Trophoblast cell (in vitro differentiated cells and primary cell): ENCODE measurements around the gene MIEF2.

Experiments
- DNase-seq, 2 donors: peaks; one replicate each; pipeline ENCODE4 v3.0.0-alpha.2; 2016
- H2AFZ ChIP-seq: 2 replicates; pipeline ENCODE4 v1.6.1; 2013; ENCODE audit warnings: low read length, moderate library complexity, mild to moderate bottlenecking; ENCODE audit not compliant: insufficient read depth, poor library complexity
- H2AK5ac ChIP-seq: 2 replicates; pipeline ENCODE4 v1.6.1; 2013; ENCODE audit warnings: mild to moderate bottlenecking, low read length
- H2BK120ac ChIP-seq: 2 replicates; pipeline ENCODE4 v1.6.1; 2013; ENCODE audit warnings: low read length, mild to moderate bottlenecking, moderate library complexity; ENCODE audit not compliant: insufficient read depth, poor library complexity
- H2BK12ac ChIP-seq: 2 replicates; pipeline ENCODE4 v1.6.1; 2013; ENCODE audit warnings: mild to moderate bottlenecking, low read length, moderate library complexity
- H2BK5ac ChIP-seq: 2 replicates; pipeline ENCODE4 v1.6.1; 2013; ENCODE audit warnings: low read length, low read depth, moderate library complexity, mild to moderate bottlenecking; ENCODE audit not compliant: poor library complexity
- H3K14ac ChIP-seq: 2 replicates; pipeline ENCODE4 v1.6.1; 2013; ENCODE audit warnings: mild to moderate bottlenecking, low read length
- H3K18ac ChIP-seq: 2 replicates; pipeline ENCODE4 v1.6.1; 2013; ENCODE audit warnings: mild to moderate bottlenecking, low read length
- H3K23ac ChIP-seq: 2 replicates; pipeline ENCODE4 v1.6.1; 2013; ENCODE audit warnings: low read length
- H3K27ac ChIP-seq: 2 replicates; pipeline ENCODE4 v1.5.1; 2013; ENCODE audit warnings: low read depth, mild to moderate bottlenecking, inconsistent platforms, low read length, moderate library complexity
- H3K27me3 ChIP-seq: 2 replicates; pipeline ENCODE4 v1.6.1; 2013; ENCODE audit warnings: inconsistent platforms, mild to moderate bottlenecking, low read length, moderate library complexity; ENCODE audit not compliant: insufficient read depth
- H3K36me3 ChIP-seq, 2 experiments: 1 replicate in 1 of 2; 2 replicates in 1 of 2; pipeline ENCODE4 v1.6.1; 2013; ENCODE audit warnings: low read length in 2 of 2, mild to moderate bottlenecking in 2 of 2, moderate library complexity in 1 of 2; ENCODE audit not compliant: insufficient read depth in 2 of 2, control insufficient read depth in 1 of 2
- H3K4ac ChIP-seq: 2 replicates; pipeline ENCODE4 v1.6.1; 2013; ENCODE audit warnings: low read depth, mild to moderate bottlenecking, low read length, moderate library complexity
- H3K4me1 ChIP-seq, 2 experiments: 1 replicate in 1 of 2; 2 replicates in 1 of 2; pipeline ENCODE4 v1.6.1; 2013; ENCODE audit warnings: low read length in 2 of 2, mild to moderate bottlenecking in 2 of 2, moderate library complexity in 1 of 2; ENCODE audit not compliant: insufficient read depth in 2 of 2, control insufficient read depth in 1 of 2
- H3K4me2 ChIP-seq: 2 replicates; pipeline ENCODE4 v1.6.1; 2013; ENCODE audit warnings: inconsistent platforms, mild to moderate bottlenecking, low read length, moderate library complexity
- H3K4me3 ChIP-seq: 2 replicates; pipeline ENCODE4 v1.5.1; 2013; ENCODE audit warnings: mild to moderate bottlenecking, low read depth, low read length, inconsistent platforms
- H3K79me1 ChIP-seq: one replicate; pipeline ENCODE4 v1.6.1; 2013; ENCODE audit warnings: low read length
- H3K79me2 ChIP-seq: 2 replicates; pipeline ENCODE4 v1.6.1; 2013; ENCODE audit warnings: low read length, mild to moderate bottlenecking; ENCODE audit not compliant: control insufficient read depth, insufficient read depth, poor library complexity
- H3K9ac ChIP-seq: 2 replicates; pipeline ENCODE4 v1.6.1; 2013; ENCODE audit warnings: mild to moderate bottlenecking, low read length
- H3K9me3 ChIP-seq: 2 replicates; pipeline ENCODE4 v1.6.1; 2013; ENCODE audit warnings: low read depth, mild to moderate bottlenecking, control low read depth, inconsistent platforms, low read length; ENCODE audit not compliant: insufficient read depth
- H4K12ac ChIP-seq: 2 replicates; pipeline ENCODE4 v1.6.1; 2013; ENCODE audit warnings: low read depth, mild to moderate bottlenecking, low read length, moderate library complexity
- H4K8ac ChIP-seq: 2 replicates; pipeline ENCODE4 v1.6.1; 2013; ENCODE audit warnings: low read depth, mild to moderate bottlenecking, low read length, moderate library complexity
- H4K91ac ChIP-seq: one replicate; pipeline ENCODE4 v1.6.1; 2013; ENCODE audit warnings: low read depth, mild to moderate bottlenecking, low read length, moderate library complexity
- WGBS: extraction: QIAGEN DNeasy Blood & Tissue Kit; methylation state at CpG from one replicate; pipeline ENCODE4 v1.1.7; 2013; ENCODE audit warnings: missing lambda C conversion rate; ENCODE audit not compliant: insufficient read length, insufficient coverage; ENCODE audit errors: extremely low coverage; 5-methylcytosine and 5-hydroxymethylcytosine counted together

MIEF2 gene

GRCh38 chr17:18257982-18258355 lies 2.5 kb upstream of the MIEF2 start:
- peaks cover 36 to 41% of the 10 kb centered on the region in 2 experiments for H3K36me3 ChIP-seq
- peak overlapping the region; percentile 59 for H2BK120ac ChIP-seq
- peak overlapping the region; percentile 84 for H3K4ac ChIP-seq
- H3K27me3 ChIP-seq = no peaks in the 10 kb centered on the region
- peak overlapping the region; percentile 58 for H4K8ac ChIP-seq
- no peaks in the 10 kb centered on the region for H3K9me3 ChIP-seq
- no peak overlapping the region for H2BK12ac ChIP-seq
- H2BK5ac ChIP-seq = peak overlapping the region; percentile 82
- peak overlapping the region; percentile 46 for H2AFZ ChIP-seq
- peak overlapping the region; percentile 93 for H3K14ac ChIP-seq
- DNase-seq = peak; percentile 81 to 86
- H3K4me3 ChIP-seq = peak overlapping the region; percentile 92
- H3K23ac ChIP-seq = no peak overlapping the region
- H3K79me1 ChIP-seq = peaks cover 16% of the 10 kb centered on the region
- peak overlapping the region; percentile 65 for H3K27ac ChIP-seq
- H3K18ac ChIP-seq = peak overlapping the region; percentile 95
- H3K4me1 ChIP-seq = peaks cover 30 to 31% of the 10 kb centered on the region in 2 experiments
- H2AK5ac ChIP-seq = peak overlapping the region; percentile 42
- WGBS = no CpG with 5 or more reads among the region's 16 CpGs
- H3K9ac ChIP-seq = peak overlapping the region; percentile 88
- H4K12ac ChIP-seq = peak overlapping the region; percentile 76
- H4K91ac ChIP-seq = peak overlapping the region; percentile 93
- H3K79me2 ChIP-seq = peaks cover 19% of the 10 kb centered on the region
- peak overlapping the region; percentile 80 for H3K4me2 ChIP-seq

- H3K4me3 ChIP-seq = peak within 1 kb of the TSS; percentile 92
- H2BK12ac ChIP-seq = no peak within 1 kb of the TSS
- H2AFZ ChIP-seq = peak within 1 kb of the TSS; percentile 85
- peak within 1 kb of the TSS; percentile 95 for H3K18ac ChIP-seq
- H2AK5ac ChIP-seq = peak within 1 kb of the TSS; percentile 42
- DNase-seq = peak; percentile 80 to 81
- H3K4me2 ChIP-seq = peak within 1 kb of the TSS; percentile 80
- no peak within 1 kb of the TSS for H3K23ac ChIP-seq
- peaks cover 30 to 31% of the 10 kb centered on the region in 2 experiments for H3K4me1 ChIP-seq
- peak within 1 kb of the TSS; percentile 93 for H3K14ac ChIP-seq
- WGBS = no CpG with 5 or more reads among the region's 71 CpGs
- peak within 1 kb of the TSS; percentile 87 for H4K8ac ChIP-seq
- H3K27ac ChIP-seq = peak within 1 kb of the TSS; percentile 65
- no peaks in the 10 kb centered on the region for H3K27me3 ChIP-seq
- H3K79me2 ChIP-seq = peaks cover 19% of the 10 kb centered on the region
- H3K79me1 ChIP-seq = peaks cover 16% of the 10 kb centered on the region
- H3K36me3 ChIP-seq = peaks cover 36 to 41% of the 10 kb centered on the region in 2 experiments
- peak within 1 kb of the TSS; percentile 93 for H4K91ac ChIP-seq
- peak within 1 kb of the TSS; percentile 88 for H3K9ac ChIP-seq
- no peaks in the 10 kb centered on the region for H3K9me3 ChIP-seq
- peak within 1 kb of the TSS; percentile 84 for H3K4ac ChIP-seq
- peak within 1 kb of the TSS; percentile 59 for H2BK120ac ChIP-seq
- peak within 1 kb of the TSS; percentile 76 for H4K12ac ChIP-seq
- peak within 1 kb of the TSS; percentile 82 for H2BK5ac ChIP-seq
Measured at GRCh38 chr17:18258356-18259038, 2.0 kb upstream of the MIEF2 start, which contains the start of gene FLII. TSS of gene FLII (minus strand) at chr17:18258738. CDS start at chr17:18258690, 48 bp downstream.

- peak overlapping the region; percentile 23 for H3K18ac ChIP-seq
- H2BK12ac ChIP-seq = peak overlapping the region; percentile 51
- peaks cover 16% of the 10 kb centered on the region for H3K79me1 ChIP-seq
- no peaks in the 10 kb centered on the region for H3K27me3 ChIP-seq
- no peak overlapping the region for H3K23ac ChIP-seq
- H3K79me2 ChIP-seq = peaks cover 19% of the 10 kb centered on the region
- H4K8ac ChIP-seq = peak overlapping the region; percentile 34
- no peaks in the 10 kb centered on the region for H3K9me3 ChIP-seq
- H3K9ac ChIP-seq = no peak overlapping the region
- no peak overlapping the region for H3K14ac ChIP-seq
- H2BK5ac ChIP-seq = peak overlapping the region; percentile 11
- peak overlapping the region; percentile 66 for H3K4me2 ChIP-seq
- H2AK5ac ChIP-seq = peak overlapping the region; percentile 40
- H3K4me1 ChIP-seq = peaks cover 30 to 31% of the 10 kb centered on the region in 2 experiments
- WGBS = no CpG with 5 or more reads among the region's 22 CpGs
- H2BK120ac ChIP-seq = peak overlapping the region; percentile 46
- H3K27ac ChIP-seq = peak overlapping the region; percentile 38
- no peak overlapping the region for H3K4ac ChIP-seq
- H3K36me3 ChIP-seq = peaks cover 36 to 41% of the 10 kb centered on the region in 2 experiments
- peak overlapping the region; percentile 45 for H4K91ac ChIP-seq
- DNase-seq = peak; percentile 95
- no peak overlapping the region for H4K12ac ChIP-seq
- peak overlapping the region; percentile 81 for H2AFZ ChIP-seq
- no peak overlapping the region for H3K4me3 ChIP-seq
Measured at GRCh38 chr17:18259621-18260331, 686 bp upstream of the MIEF2 start.

DNA sequence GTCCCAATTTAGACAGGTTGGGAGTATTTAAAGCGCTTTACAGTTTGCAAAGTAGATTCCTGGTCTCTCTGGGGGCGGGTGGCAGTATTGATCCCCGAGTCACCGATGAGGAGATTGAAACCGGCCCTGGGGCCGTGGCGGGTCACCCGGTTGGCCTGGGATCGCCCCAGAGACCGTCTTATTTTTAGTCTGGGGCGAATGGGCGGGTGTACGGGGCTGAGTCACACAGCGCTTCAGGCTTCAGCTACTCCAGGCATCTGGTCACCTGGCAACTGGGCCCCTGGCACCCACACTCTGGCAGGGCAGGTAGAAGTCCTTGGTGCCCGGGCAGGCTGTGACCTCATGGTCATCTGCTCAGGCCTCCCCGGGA lies 669 bp downstream of the MIEF2 start:
- Histone ChIP-seq H3K9ac (peak overlapping the region; percentile 81), H2BK5ac (peak overlapping the region; percentile 63), H3K4me2 (peak overlapping the region; percentile 77), H3K4me3 (peak overlapping the region; percentile 94), H2AK5ac (peak overlapping the region; percentile 27), H3K23ac (no peak overlapping the region), H4K12ac (peak overlapping the region; percentile 9), H3K4ac (peak overlapping the region; percentile 37), H2BK120ac (peak overlapping the region; percentile 67), H3K36me3 (peaks cover 32 to 37% of the 10 kb centered on the region in 2 experiments), H4K8ac (peak overlapping the region; percentile 92), H3K14ac (peak overlapping the region; percentile 85), H3K4me1 (peaks cover 30 to 31% of the 10 kb centered on the region in 2 experiments), H2AFZ (peak overlapping the region; percentile 24), H3K79me2 (peaks cover 19% of the 10 kb centered on the region), H2BK12ac (no peak overlapping the region), H3K27ac (peak overlapping the region; percentile 95), H3K27me3 (no peaks in the 10 kb centered on the region), H3K9me3 (no peaks in the 10 kb centered on the region), H3K18ac (peak overlapping the region; percentile 69), H4K91ac (peak overlapping the region; percentile 84), H3K79me1 (peaks cover 16% of the 10 kb centered on the region)
- peak; percentile 78 to 81 for DNase-seq
- no CpG with 5 or more reads among the region's 16 CpGs for WGBS
